Skeletal muscle tissue (tissue), 4 donors: ENCODE measurements around the gene PLVAP. TPM values are rescaled to one million over a fixed set of nuclear protein-coding genes. Genes with fewer than 3 reads are reported as not detected.
A peak's percentile ranks its signal among the peaks of the same experiment; 100 is the strongest.

ENCODE experiments used
- H3K27ac ChIP-seq: one replicate; pipeline ENCODE4 v1.7.0; 2013; ENCODE audit warnings: mild to moderate bottlenecking, low read depth, low read length, inconsistent platforms
- H3K27me3 ChIP-seq, 3 donors: one replicate each; pipeline ENCODE4 v1.7.0; 2013; ENCODE audit warnings: low read length in 3 of 3; ENCODE audit not compliant: control insufficient read depth in 3 of 3, insufficient read depth in 3 of 3
- H3K36me3 ChIP-seq, 3 donors: one replicate each; pipeline ENCODE4 v1.7.0; 2013; ENCODE audit warnings: low read length in 3 of 3; ENCODE audit not compliant: control insufficient read depth in 3 of 3, insufficient read depth in 3 of 3
- H3K4me1 ChIP-seq, 3 donors: one replicate each; pipeline ENCODE4 v1.7.0; 2013; ENCODE audit warnings: low read length in 3 of 3, mild to moderate bottlenecking in 3 of 3; ENCODE audit not compliant: control insufficient read depth in 3 of 3, insufficient read depth in 3 of 3
- H3K4me3 ChIP-seq, 3 donors: one replicate each; pipeline ENCODE4 v1.7.0; 2013; ENCODE audit warnings: low read length in 3 of 3
- H3K9ac ChIP-seq, 3 donors: one replicate each; pipeline ENCODE4 v1.7.0; 2013; ENCODE audit warnings: low read length in 3 of 3, mild to moderate bottlenecking in 3 of 3, moderate library complexity in 2 of 3, low read depth in 1 of 3
- H3K9me3 ChIP-seq, 3 donors: one replicate each; pipeline ENCODE4 v1.7.0; 2013; ENCODE audit warnings: low read length in 3 of 3; ENCODE audit not compliant: control insufficient read depth in 3 of 3
- total RNA-seq: library from RNA; depleted of rRNA; stranded (reverse); fragments of >200 nt; gene quantifications from one replicate; pipeline ENCODE4 v1.2.3, GENCODE V29; 2014
- donor health status: Osteomylitis.

Gene PLVAP
- total RNA-seq, 1 donor from 2014 or later, result 12.5 TPM

DNA sequence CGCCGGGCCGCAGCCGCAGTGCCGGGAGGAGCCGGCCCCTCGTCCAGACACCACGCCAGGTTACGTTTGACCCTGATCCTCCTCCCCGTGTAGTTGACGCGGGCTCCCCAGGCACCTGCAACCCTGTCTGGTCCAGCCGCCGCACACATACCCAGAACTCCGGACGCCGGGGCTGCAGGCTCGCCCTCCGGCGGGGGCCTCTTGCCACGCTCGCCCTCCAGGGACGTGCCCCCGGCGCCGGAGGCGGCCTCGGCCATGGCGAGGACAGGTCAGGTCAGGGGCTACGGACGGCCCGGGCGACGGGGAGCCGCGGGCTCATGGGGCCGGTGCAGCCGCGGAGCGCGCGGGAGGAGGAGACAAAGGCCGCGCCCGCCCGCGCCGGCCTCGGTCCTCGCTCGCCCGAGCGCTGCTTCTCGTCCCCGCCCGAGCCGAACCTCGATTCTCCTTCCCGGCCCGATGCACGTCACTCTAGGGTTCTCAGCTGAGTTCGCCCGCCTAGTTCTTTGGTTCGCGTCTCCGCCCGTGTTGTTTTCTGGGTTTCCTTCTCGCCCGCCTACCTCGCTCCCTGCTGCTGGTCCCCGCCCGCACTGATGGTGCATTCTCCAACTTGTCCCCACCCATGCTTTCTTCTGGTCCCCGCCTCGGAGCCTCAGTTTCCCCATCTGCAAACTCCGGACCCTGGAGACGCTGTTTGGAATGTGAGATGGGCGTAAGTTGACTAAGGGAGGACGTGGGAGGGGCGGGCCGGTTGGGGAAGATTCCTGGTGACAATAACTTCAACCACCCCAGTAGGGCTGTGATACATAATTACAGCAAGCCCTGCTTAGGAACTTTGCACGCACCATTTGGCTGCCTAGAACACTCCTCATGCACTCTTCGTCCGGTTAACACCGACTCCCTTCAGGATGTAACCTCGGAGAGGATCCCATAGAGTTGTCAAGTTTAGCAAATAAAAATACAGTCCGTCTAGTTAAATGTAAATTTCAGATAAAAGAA is 42.4 kb downstream of the PLVAP start, which contains the start of gene ANO8:
Gene ANO8, minus strand, starts transcription at position 442 of the 996 bp plus-strand sequence. Its CDS starts 185 bp downstream, at position 257.
- Histone ChIP-seq H3K9me3 (no peaks in the 10 kb centered on the region), H3K36me3 (peaks cover 11 to 27% (median 18%) of the 10 kb centered on the region in 3 donors), H3K9ac (peak within 1 kb of the TSS; percentile 73 to 89 (median 81)), H3K4me1 (peaks cover 26 to 38% (median 26%) of the 10 kb centered on the region in 3 donors), H3K4me3 (peak within 1 kb of the TSS; percentile 81 to 85 (median 84)), H3K27ac (peak within 1 kb of the TSS; percentile 42), H3K27me3 (no peaks in the 10 kb centered on the region)

DNA sequence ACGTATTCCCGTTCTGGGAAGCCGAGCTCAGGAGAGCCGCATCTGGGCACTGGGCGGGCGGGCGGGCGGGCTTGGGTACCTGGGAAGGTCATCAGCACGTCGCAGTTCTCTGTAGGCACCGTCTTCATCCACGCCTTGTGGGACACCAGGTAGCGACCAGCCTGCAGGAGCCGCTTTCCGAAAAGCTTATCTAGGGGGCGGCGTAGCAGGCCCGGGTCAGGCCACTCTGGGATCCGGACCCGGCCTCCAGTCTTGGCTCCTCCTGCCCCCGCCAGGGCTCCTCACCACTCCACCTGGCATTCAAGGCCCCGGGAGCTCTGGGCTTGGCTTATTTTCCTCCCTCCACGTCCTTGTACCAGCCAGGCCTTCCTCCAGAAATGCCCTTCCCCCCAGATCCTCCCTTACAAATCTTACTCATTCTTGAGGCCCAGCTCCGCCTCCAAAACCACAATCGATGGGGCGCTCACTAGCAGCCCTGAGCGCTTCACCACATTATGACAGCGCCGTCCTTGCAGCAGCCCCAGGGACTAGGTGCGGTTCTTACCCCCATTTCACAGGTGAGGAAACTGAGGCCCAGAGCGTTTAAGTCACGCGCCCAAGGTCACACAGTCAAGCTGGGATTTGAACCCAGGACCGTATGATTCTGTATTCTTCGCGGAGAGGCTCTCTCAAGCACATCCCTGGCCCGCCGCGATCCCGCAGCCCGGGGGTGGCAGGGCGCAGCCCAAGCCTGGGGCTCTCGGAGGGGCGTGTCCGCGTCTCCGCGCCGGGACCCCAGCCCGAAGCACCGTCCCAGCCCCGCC is 43.3 kb downstream of the PLVAP start:
- H3K4me3 ChIP-seq, result peak overlapping the region; percentile 81 to 85 (median 84)
- no peaks in the 10 kb centered on the region for H3K9me3 ChIP-seq
- peak overlapping the region; percentile 73 to 89 (median 81) for H3K9ac ChIP-seq
- H3K4me1 ChIP-seq, result peaks cover 26 to 38% (median 26%) of the 10 kb centered on the region in 3 donors
- H3K36me3 ChIP-seq, result peaks cover 11 to 29% (median 16%) of the 10 kb centered on the region in 3 donors
- H3K27me3 ChIP-seq, result no peaks in the 10 kb centered on the region
- peak overlapping the region; percentile 42 for H3K27ac ChIP-seq

DNA sequence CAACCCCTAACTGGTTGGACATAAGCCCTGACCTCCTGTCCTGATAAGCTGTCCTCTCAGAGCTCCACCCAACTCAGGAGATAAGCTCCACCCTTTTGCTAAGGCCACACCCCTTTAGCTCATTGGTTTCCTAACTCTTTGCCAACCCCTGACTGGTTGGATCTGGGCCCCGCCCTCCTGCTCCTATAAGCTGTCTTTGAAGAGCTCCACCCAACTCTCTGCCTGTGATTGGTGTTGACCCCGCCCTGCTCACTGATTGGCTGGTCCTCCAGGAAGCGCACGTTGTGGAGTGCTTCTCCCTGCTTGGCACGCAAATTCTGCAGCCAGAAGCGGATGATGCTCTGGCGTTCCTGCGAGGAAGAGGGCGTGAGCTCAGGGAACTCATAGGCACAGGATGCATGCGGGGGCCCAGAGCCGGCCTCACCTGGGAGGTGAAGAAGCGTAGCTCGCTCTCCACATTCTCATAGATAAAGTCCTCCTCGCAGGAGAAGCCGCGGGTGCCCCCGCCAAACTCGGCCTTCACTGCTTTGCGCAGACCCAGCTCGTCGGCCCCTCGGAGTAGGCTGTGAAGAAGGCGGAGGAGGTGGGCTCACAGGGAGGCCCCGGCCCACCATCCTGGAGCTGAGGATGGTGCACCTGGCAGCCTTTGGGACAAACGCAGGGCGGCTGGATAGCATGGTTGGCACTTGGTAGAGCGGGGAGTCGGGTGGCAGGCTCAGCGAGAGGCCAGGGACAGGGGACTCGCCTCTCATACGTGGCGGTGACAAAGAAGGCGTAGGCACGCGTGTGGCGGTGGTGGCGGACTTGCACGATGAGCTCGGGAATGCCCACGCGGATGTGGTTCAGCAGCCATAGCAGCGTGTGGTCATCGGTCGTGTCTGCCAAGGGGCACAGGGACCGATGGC is 44.2 kb downstream of the PLVAP start:
- Histone ChIP-seq H3K4me3 (no peak overlapping the region), H3K36me3 (peaks cover 11 to 25% (median 14%) of the 10 kb centered on the region in 3 donors), H3K27ac (no peak overlapping the region), H3K4me1 (peaks cover 19 to 29% (median 22%) of the 10 kb centered on the region in 3 donors), H3K27me3 (no peaks in the 10 kb centered on the region), H3K9ac (no peak overlapping the region), H3K9me3 (no peaks in the 10 kb centered on the region)

GRCh38 chr19:17332360-17332676 is 44.8 kb downstream of the PLVAP start:
- peaks cover 15 to 23% (median 17%) of the 10 kb centered on the region in 3 donors for H3K4me1 ChIP-seq
- no peaks in the 10 kb centered on the region for H3K9me3 ChIP-seq
- H3K27me3 ChIP-seq, result no peaks in the 10 kb centered on the region
- H3K4me3 ChIP-seq, result no peak overlapping the region
- H3K9ac ChIP-seq, result no peak overlapping the region
- H3K27ac ChIP-seq, result no peak overlapping the region
- H3K36me3 ChIP-seq, result peaks cover 16 to 25% (median 19%) of the 10 kb centered on the region in 3 donors

- no peak overlapping the region for H3K27ac ChIP-seq
- H3K36me3 ChIP-seq, result peaks cover 19 to 33% (median 20%) of the 10 kb centered on the region in 3 donors
- no peak overlapping the region for H3K4me3 ChIP-seq
- H3K9me3 ChIP-seq, result no peaks in the 10 kb centered on the region
- no peak overlapping the region for H3K9ac ChIP-seq
- peaks cover 13 to 16% (median 14%) of the 10 kb centered on the region in 3 donors for H3K4me1 ChIP-seq
- no peaks in the 10 kb centered on the region for H3K27me3 ChIP-seq
Measured at GRCh38 chr19:17331045-17331558, 46.0 kb downstream of the PLVAP start.

DNA sequence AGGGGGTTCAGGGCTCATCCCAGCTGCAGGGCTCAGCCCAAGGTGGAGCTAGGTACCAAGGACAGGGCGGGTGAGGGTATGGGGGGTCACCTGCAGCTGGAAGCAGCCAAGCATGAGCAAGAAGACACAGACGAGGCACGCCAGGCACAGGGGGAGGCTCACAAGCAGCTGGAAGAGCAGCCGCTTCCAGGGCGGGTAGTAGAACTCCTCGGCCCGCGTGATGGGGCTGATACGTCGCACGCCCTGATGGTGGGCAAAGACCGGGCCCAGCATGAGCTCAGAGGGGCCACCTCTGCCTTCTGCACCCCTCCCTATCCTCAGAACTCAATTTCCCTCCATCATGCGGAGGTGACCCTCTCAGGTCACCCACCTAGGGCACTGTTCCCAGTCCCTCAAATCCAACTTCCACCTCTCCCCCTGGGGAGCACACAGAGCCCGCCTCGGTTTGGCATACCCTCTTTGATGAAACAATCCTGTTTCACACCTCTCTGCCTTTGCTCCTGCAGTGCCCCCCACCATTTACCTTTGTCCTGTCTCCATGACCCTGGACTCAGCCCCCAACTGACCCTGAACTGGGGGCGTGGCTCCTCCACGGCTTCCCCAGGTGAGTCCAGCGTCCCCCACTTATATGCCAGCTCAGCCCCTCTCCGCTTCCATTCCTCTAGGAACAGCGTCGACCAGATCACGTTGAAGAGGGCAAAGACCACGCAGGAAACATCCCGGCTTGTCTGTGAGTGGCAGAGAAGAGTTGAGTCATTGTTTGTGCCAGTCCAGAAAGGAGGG is 46.7 kb downstream of the PLVAP start:
- H3K27ac ChIP-seq, result no peak overlapping the region
- H3K9me3 ChIP-seq, result no peaks in the 10 kb centered on the region
- H3K4me1 ChIP-seq, result peaks cover 12 to 14% (median 13%) of the 10 kb centered on the region in 3 donors
- no peaks in the 10 kb centered on the region for H3K27me3 ChIP-seq
- H3K36me3 ChIP-seq, result peaks cover 19 to 33% (median 20%) of the 10 kb centered on the region in 3 donors
- H3K4me3 ChIP-seq, result no peak overlapping the region
- H3K9ac ChIP-seq, result no peak overlapping the region

- no peak overlapping the region for H3K9ac ChIP-seq
- no peaks in the 10 kb centered on the region for H3K27me3 ChIP-seq
- peaks cover 5 to 7% (median 7%) of the 10 kb centered on the region in 3 donors for H3K4me1 ChIP-seq
- no peaks in the 10 kb centered on the region for H3K9me3 ChIP-seq
- H3K36me3 ChIP-seq, result peaks cover 19 to 33% (median 23%) of the 10 kb centered on the region in 3 donors
- no peak overlapping the region for H3K4me3 ChIP-seq
- no peak overlapping the region for H3K27ac ChIP-seq
Measured at GRCh38 chr19:17329366-17330261, 47.5 kb downstream of the PLVAP start.
